ENCODE results near the gene ILDR1.

Gene ILDR1

DNA sequence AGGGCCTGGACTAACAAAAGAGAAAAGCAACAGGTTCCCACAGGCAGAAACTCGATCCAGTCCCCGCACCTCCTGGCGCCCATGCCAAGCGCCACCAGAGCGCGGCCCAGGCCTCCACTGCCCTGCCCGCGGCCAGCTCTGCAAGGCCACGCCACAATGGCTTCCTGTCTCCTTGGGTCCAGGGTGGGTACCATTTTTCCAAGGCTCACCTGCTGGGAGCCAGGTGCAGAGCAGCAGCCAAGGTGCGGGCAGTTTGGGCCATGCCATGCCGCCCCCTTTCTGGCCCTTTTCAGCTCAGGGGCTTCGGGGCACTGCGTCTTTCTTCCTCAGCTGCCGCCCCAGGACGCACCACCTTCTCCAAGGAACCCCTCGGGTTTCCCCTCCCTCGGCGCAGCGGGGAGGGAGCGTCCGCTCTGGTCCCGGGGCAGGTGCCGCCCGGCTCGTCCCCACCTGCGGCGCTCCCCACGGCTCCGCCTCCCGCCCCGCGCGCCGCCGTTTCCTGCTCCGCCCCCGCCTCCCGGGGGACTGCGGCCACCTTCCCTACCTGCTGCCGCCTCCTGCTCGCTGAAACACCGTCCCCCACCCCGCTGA lies at the start of gene ILDR1:
ILDR1 (minus strand) TSS at position 437 of the 591 bp plus-strand sequence; CDS start at position 267, 170 bp downstream.
- TF ChIP-seq GATA2 (IDR thresholded peaks at IDR 0.05; ENCODE audit: low read depth, low read length) (no peak), GATA3 (IDR thresholded peaks at IDR 0.05; ENCODE audit: low read depth, low read length) (no peak)

GRCh38 chr3:122067588-122068240 lies 45.7 kb upstream of the ILDR1 start:
- TF ChIP-seq GATA3 (IDR thresholded peaks at IDR 0.05; ENCODE audit: low read depth, low read length) (no peak), GATA2 (IDR thresholded peaks at IDR 0.05; ENCODE audit: low read depth, low read length) (no peak)

DNA sequence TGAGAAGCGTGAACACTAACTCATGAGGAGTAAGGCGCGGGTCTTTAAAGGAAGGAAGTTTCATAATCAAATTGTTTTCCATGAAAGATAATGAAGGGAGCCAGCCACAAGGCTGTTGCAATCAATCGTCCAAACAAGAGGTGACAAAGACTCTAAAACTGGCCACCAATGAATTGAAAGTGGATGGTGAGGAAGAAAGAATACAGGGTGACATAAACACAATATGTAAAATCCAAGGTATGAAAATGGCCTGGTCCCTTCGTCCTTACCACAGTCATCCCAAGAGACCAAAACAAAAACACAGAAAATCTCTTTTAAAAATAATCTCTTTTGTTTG lies 45.1 kb upstream of the ILDR1 start:
- TF ChIP-seq GATA2 (IDR thresholded peaks at IDR 0.05; ENCODE audit: low read depth, low read length) (no peak), GATA3 (IDR thresholded peaks at IDR 0.05; ENCODE audit: low read depth, low read length) (no peak)

DNA sequence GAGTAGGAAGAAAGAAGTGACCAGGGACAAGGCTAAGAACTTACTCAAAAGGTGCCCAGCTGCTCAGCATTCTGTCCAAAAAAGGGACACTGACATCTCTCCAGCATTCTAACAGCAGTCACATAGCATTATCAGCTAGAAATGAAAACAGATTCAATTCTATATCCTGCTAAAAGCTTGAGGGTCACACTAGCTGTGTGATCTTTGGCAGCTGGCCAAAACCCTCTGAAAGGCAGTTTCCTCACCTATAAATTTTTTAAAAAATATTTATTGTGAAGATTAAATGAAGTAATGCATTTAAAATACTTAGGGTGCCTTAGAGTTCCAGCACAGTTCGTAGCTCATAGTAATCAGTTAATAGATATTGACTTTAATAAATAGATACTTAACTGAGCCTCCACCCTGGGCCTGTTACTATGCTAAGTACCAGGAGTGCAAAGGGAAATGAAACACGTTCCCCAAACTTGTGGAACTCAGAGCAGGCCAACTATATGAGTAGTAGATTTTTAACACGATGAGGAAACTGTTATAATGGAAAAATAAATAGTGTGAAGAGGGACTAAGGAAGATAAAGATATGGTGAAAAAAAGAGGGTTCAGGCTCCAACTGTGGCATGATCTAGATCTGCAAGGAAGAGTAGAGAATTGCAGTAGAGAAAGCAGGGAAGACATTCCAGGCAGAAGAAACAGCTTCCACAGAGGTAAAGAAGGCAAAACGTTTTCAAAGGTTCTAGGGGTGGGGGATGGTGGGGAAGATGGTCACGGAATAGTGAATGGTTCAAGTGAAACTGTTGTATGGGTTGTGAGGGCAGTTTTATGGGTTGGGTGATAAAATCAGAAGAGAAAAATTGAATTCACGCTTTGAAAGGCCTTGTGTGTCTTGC lies 44.5 kb upstream of the ILDR1 start:
- TF ChIP-seq GATA3 (IDR thresholded peaks at IDR 0.05; ENCODE audit: low read depth, low read length) (no peak), GATA2 (IDR thresholded peaks at IDR 0.05; ENCODE audit: low read depth, low read length) (no peak)

GRCh38 chr3:122064326-122064725 lies 42.3 kb upstream of the ILDR1 start:
- TF ChIP-seq GATA2 (IDR thresholded peaks at IDR 0.05; ENCODE audit: low read depth, low read length) (no peak), GATA3 (IDR thresholded peaks at IDR 0.05; ENCODE audit: low read depth, low read length) (no peak)

- no peak for TF ChIP-seq GATA2 (IDR thresholded peaks at IDR 0.05; ENCODE audit: low read depth, low read length)
- TF ChIP-seq GATA3 (IDR thresholded peaks at IDR 0.05; ENCODE audit: low read depth, low read length), result no peak
Measured at GRCh38 chr3:122063908-122064307, 41.9 kb upstream of the ILDR1 start.

DNA sequence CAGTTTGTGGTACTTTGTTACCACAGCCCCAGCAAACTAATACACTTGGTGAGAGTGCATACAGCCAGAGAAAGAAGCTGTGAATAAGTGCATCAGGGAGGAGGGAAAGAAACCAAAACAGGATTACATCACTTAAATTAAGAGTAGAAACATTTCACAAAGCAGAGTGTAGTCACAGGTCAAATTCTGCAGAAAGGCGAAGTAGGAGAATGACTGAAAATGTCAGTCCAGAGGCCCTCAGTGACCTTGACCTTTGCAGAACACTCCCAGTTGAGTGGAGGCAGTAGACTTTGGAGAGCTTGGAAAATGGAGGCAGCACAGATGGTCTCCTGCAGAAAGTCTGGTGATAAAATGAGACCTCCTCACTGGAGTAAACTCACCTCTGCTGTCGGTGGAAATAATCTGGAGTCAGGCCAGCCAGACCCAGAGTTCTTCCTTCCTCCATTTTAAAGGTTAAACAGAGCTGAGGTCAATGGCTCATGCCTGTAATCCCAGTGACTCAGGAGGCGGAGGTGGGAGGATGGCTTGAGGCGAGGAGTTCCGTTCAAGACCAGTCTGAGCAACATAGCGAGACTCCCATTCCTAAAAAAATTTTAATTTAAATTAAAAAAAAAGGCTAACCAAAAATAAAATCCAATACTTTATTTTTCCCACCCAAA lies 38.1 kb upstream of the ILDR1 start:
- TF ChIP-seq GATA3 (IDR thresholded peaks at IDR 0.05; ENCODE audit: low read depth, low read length) (no peak), GATA2 (IDR thresholded peaks at IDR 0.05; ENCODE audit: low read depth, low read length) (no peak)

GRCh38 chr3:122058294-122058693 lies 36.2 kb upstream of the ILDR1 start:
- no peak for TF ChIP-seq GATA3 (IDR thresholded peaks at IDR 0.05; ENCODE audit: low read depth, low read length)
- TF ChIP-seq GATA2 (IDR thresholded peaks at IDR 0.05; ENCODE audit: low read depth, low read length), result no peak

- no peak for TF ChIP-seq GATA3 (IDR thresholded peaks at IDR 0.05; ENCODE audit: low read depth, low read length)
- TF ChIP-seq GATA2 (IDR thresholded peaks at IDR 0.05; ENCODE audit: low read depth, low read length), result no peak
Measured at GRCh38 chr3:122057671-122058070, 35.6 kb upstream of the ILDR1 start.

DNA sequence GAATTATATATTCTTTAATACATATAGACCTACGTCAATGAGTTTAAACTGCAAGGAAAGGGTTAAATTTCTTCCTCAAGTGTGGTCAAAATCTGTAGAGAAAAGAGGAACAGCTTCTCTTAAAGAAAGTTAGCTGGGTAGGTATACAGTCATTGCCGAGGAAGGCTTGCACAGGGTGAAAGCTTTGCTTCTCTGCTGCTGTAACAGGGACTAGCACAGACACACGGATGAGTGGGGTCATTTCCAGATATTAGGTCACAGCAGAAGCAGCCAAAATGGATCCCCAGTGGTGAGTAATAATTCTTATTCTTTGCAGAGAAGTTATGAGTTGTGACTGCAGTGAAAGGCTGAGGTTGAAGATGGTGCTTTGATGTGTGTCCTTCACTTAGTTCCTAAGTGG lies 33.2 kb upstream of the ILDR1 start, which contains the start of gene CD86:
CD86 (plus strand) TSS at position 148 of the 400 bp plus-strand sequence; CDS start at position 276, 128 bp downstream.
- TF ChIP-seq GATA3 (IDR thresholded peaks at IDR 0.05; ENCODE audit: low read depth, low read length) (no peak), GATA2 (IDR thresholded peaks at IDR 0.05; ENCODE audit: low read depth, low read length) (no peak)

GRCh38 chr3:122052968-122053367 lies 30.9 kb upstream of the ILDR1 start:
- TF ChIP-seq GATA2 (IDR thresholded peaks at IDR 0.05; ENCODE audit: low read depth, low read length), result no peak
- TF ChIP-seq GATA3 (IDR thresholded peaks at IDR 0.05; ENCODE audit: low read depth, low read length), result no peak

- TF ChIP-seq GATA3 (IDR thresholded peaks at IDR 0.05; ENCODE audit: low read depth, low read length) (no peak), GATA2 (IDR thresholded peaks at IDR 0.05; ENCODE audit: low read depth, low read length) (no peak)
Measured at GRCh38 chr3:122033023-122033422, 11.0 kb upstream of the ILDR1 start.

DNA sequence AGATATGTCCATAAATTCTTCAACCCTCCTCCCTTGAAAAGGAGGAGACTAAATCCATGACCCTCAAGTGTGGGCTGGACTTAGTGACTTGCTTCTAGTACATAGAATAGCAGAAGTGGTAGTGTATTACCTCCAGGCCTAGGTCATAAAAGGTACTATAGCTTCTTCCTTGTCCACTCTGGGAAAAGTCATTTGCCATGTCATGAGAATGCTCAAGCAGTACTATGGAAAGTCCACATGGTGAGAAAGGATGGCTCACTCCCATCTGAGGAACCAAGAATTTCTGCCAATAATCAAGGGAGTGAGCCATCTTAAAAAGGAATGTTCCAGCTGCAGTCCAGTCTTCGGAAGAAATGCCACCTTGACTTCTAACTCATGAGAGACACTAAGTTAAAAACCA lies 10.5 kb upstream of the ILDR1 start:
- TF ChIP-seq GATA2 (IDR thresholded peaks at IDR 0.05; ENCODE audit: low read depth, low read length) (no peak), GATA3 (IDR thresholded peaks at IDR 0.05; ENCODE audit: low read depth, low read length) (no peak)

- TF ChIP-seq GATA3 (IDR thresholded peaks at IDR 0.05; ENCODE audit: low read depth, low read length), result no peak
- no peak for TF ChIP-seq GATA2 (IDR thresholded peaks at IDR 0.05; ENCODE audit: low read depth, low read length)
Measured at GRCh38 chr3:122031123-122031468, 9.0 kb upstream of the ILDR1 start.

All from SH-SY5Y (cell line).